NCI-H524 treated with DMSO at 0.1 percent for 48 hours (cell line): ENCODE measurements around the gene ATP6V1C2.
"Not testable (repeated sequence)": the region's sequence is repeated elsewhere in the genome, so short reads cannot be mapped to it uniquely, and the experiment has no call there.

ENCODE experiments used
- DNase-seq: peaks from one replicate; lab custom pipeline; 2025; lab: John Stamatoyannopoulos, UW

Gene ATP6V1C2

DNA sequence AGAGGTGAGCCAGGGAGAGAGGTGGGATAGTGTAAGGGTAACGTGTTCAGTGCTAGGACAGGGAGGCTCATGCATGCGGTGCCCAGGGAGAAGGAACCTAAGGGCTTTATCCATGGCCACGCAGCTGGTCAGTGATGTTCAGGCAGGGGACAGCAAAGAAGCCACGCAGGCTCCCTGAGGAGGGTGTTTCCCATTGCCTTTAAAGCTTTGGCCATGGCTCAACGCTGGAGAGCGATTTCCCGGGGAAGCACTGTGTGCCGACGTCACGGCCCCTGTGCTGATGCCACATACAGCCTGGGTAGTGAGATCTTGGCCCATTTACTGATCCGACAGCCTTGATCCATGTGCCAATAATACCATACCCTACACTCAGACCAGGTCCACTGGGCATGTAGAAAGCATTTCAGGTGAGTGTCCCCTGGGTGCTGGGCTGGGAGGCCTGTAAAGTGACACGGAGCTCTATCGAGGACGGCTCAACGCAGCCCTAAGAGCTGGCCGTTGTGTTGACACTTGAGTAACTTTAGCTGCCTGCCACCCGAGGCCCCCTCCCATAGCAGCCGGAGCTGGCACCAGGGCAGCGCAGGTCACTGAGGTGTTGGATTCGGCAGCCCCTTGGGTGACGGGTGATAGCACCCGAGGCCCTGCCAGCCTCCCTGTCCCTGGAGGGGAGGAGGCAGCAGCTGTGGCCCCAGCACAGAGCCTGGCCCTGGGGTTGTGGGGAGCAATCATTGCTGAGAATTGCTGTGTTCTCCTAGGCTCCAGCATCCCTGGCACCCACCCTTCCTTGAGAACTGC lies 49.7 kb downstream of the ATP6V1C2 start:
- no peak for DNase-seq

DNA sequence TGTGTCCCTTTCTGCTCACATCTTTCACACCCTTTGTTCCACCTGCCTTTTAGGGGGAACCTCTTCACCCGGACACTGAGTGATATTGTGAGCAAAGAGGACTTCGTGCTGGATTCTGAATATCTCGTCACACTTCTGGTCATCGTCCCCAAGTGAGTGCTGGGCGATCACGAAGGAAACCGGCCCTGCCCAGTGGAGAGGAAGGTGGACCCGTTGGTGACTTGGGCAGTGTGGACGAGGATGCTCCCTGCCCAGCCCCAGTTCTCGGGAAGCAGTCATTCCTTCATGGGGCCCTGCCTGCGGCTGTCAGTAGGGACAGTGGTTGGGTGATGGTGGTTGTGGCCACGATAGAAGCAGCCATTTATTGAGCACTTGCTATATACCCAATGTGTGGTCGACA lies 50.4 kb downstream of the ATP6V1C2 start:
- no peak for DNase-seq

DNA sequence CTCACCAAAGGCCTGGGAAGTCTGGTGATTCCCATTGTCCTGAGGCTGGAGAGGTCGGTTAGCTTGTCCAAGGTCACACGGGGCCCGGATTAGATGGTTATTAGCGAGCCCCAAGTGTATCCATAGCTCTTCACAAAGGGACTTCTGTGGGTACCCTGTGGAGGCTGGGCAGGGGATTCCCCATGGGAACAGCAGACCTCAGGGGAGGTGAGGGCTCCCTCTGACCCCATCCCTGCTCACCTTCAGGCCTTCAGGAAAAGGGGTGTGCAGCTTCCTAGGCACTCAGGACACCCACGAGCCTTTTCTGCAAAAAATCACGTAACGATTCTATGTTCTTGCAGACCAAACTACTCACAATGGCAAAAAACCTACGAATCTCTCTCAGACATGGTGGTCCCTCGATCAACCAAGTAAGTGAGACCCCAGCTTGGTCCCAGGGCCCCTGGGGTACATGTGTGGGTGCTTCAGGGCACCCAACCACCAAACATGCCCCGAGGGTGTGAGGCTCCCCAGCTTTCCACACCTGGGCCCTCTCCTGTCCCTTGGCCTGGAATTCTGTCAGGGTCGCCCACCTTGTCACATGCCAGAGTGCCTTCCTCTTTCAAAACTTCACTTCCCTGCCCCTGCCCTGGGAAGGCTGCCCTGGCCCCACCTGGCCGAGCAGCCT lies 50.9 kb downstream of the ATP6V1C2 start:
- no peak for DNase-seq

DNA sequence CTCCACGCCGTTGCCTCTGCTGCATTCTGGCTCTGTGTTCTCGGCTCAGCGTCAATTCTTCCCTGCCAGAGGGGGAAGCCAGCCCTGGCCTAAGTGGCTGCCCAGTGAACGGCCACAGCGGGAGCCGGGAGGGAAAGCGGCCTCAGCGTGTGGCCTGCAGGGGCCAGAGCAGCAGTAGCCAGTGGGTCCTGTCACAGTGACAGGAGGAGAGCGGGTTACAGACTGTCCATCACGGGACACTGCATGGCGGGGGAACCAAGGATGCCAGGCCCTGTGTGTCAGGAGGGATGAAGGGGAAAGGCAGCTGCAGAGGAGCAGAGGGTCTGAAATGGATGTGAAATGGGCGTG lies 51.4 kb downstream of the ATP6V1C2 start:
- no peak for DNase-seq

DNA sequence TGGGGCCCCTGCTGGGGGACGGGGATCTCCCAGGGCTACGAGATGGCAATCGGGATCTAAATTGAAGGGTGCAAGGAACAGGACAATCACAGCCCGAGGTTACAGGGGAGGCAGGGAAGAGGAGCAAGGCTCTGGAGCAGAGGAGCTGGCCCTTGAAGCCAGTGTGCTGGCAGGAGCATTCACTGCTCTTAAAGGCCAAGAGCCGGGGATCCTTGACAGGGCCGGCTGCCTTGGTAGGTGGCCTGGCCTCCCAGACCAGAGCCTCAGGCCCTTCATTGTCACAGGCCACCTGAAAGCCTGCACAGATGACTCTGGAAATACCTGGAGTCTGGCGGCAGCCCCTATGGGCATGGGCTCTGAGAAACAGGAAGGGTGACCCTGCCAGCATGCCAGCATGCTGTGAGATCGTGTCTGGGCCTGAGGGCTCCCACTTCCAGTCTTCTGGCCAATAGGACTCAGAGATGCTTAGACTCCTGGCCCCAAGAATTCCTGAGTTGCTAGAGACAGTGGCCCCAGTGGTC lies 52.5 kb downstream of the ATP6V1C2 start:
- no peak for DNase-seq

DNA sequence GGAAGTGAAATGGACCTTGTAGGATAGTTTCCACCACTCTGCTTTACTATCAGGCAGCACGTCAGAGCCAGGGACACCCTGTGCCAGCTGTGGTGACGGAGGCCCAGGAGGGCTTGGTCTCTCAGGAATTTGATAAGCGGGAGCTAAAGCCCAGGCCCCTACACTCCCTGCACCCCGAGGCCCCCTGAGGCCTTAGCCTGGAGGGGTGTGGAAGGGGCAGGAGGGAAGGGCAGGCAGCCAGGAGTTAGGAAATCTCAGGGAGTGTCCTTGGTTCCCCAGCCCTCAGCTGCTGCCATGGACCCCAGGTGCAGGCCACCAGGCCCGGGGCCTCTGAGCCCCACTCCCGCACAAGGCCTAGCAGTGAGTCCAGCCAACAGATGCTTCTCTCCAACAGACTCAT lies 53.0 kb downstream of the ATP6V1C2 start:
- DNase-seq: no peak

DNA sequence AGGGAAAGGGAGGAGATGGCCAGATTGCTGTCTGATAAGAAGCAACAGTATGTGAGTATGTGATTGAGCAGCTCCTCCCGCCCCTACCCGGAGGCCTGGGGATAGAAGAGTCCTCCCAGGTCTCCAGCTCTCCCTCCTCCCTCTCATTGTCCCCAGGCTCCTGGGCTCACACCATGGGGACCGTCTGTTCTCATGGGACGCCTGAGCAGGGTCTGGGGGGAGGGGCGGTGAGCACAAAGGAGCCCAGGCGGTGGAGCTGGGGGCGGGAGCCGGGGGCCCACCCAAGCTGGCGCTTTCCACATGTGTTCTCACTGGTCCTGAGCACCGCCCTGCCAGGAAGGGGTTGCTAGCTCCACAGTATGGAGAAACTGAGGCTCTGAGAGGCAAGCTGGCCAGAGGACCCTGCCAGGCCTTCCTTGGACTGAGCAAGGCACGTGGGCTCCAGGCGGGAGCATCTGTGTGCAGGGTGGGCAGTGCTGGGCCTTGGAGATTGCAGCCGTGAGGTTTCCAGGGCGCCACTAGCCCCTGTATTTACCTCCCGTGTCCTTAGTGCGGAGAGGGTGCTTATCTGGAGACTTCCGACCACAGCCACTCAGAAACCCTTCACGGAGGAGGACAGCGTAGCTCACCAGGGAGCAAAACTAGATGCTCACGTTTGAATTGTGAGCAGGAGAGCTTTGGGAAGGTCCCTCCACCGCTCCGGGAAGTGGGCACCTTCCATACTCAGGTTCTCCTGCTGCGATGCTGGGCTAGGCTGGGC lies 53.8 kb downstream of the ATP6V1C2 start:
- no peak for DNase-seq

DNA sequence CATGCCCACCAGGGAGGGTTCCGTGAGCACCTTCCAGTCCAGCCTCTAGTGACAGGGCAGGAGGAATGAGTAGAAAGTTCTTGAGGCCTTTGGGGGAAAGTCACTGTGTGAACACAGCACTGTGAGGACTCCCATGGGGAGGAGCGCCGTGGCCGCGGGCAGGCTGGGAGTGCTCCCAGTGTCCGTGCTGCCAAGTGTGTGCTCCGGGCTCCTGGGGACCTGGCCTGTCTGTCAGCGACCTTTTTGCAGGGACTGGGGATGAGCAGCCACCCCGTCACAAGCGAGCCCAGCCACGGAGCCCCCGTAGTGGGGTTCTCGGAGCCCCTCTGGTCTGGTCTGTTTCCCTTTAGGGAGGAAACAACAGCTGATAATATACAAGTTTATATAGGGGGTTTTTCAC lies 54.4 kb downstream of the ATP6V1C2 start:
- no peak for DNase-seq

DNA sequence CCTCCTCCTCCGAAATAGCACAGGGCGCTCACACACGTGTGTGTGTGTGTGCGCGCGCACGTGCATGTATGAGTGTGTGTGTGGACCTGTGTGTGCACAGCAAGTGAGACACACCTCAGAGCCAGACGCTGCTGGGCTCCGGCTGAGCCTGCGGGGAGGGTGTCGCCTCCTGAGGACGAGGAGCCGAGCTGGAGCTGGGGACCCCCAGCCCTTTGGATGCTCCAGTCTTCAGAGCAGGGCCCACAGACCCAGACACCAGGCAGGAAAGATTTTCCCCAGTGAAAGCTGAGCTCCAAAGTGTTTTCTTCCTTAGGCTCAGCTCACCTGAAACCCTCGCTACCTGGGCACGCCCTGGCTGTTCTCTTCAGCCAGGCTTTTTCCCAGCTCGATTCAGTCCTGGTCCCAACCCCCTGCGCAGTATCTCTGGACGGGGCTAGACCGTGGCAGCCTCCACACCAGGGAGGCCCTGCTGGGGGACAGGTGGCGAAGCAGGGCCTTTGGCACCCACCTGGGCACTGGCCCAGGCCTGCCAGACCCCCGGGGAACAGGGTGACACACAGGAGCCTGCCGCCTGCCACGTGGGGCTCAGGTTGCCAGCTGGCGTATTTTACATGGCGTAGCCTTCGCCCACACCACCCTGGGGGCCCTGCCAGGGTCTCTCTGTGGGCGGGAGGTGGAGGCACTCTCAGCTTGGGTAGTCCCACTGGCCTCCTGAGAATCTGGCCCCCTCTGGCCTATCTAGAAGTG lies 55.0 kb downstream of the ATP6V1C2 start:
- no peak for DNase-seq

DNA sequence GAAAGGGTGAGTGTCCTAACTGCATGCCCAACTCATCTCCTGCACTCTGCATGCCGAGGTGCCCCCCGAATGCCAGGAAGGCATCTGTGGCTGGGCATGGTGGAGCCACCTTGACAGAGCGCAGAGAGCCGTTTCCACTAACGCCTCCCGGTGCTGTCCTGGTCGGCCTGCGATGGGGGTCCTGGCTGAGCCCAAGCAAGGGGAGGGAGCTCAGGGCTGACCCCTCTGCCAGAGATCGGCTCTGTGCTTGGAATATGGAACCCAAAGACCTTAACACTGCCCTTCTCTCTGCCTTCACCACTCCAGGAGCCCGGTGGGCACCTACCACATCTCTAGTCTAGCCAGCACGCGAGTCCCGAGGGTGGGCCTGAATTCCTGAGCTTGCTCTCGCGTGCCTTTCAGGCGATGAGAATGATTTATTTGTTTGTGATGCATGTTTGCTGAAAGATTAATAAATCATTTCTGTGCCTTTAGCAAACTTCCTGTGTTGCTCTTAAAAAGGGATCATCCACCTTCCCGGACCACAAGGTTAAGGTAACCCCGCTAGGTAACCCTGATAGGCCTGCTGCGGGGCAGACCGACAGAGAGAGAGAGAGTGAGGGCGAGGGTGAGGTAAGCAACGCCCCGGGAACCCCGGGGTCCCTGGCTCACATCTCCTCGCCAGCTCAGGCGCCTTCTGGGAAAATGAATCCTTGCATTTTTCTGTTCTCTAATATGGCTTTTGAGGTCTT lies 55.8 kb downstream of the ATP6V1C2 start:
- DNase-seq: no peak

DNA sequence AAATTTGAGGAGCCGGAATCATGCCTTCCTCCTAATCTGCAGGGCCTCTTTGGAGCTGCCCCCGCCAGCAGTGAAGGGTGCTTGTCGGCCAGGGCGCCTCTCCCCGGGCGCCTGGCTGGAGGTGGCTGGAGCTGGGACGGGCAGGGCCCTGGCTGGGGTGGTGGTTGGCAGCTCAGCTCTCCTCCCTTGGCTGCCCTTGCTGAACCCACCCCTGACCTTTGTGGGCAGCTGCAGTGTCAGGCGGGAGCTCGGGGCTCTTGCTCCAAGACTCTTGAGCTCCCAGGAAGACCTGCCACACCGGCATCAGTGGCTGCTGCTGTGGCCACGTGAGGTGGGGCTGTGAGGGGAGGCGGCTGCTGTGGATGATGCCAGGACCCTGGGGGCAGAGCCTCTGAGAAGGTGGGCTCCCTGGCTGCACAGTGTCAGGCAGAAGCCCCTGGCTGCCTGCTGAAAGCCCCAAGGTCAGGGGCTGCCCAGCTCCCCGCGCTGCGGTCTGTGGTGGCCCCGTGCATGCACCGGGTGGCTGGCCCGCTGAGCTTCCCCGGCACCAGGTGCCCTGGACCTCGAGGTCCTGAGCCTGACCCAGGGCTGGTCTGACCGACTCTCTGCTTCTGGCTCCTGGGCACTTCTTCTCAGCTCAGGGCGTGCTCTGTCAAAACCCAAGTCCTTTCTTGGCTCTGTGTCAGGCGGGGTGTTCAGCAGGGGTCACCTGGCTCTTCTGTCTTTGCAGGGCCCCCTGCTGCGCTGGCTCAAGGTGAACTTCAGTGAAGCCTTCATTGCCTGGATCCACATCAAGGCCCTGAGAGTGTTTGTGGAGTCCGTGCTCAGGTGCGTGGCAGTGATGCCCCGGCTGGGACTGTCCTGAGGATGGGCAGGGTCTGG lies 56.7 kb downstream of the ATP6V1C2 start:
- no peak for DNase-seq

DNA sequence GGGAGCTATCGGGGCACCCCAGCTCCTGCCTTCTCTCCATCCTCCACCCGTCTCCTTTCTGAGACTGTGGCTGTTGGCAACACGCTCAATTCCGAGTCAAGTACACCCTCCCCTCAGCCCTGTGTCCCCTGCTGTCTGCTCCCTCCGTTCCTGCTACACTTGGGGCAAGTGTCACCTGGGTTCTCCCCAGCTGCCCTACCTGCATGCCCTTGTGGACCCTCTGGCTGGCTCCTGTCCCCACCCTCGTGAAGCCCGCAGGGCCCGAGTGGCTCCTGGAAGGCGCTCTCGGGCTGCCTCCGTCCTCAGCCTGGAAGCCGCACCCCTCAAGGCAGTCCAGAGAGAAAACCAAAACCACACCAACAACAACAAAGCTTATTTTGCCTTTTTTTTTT lies 57.3 kb downstream of the ATP6V1C2 start:
- DNase-seq: no peak

DNA sequence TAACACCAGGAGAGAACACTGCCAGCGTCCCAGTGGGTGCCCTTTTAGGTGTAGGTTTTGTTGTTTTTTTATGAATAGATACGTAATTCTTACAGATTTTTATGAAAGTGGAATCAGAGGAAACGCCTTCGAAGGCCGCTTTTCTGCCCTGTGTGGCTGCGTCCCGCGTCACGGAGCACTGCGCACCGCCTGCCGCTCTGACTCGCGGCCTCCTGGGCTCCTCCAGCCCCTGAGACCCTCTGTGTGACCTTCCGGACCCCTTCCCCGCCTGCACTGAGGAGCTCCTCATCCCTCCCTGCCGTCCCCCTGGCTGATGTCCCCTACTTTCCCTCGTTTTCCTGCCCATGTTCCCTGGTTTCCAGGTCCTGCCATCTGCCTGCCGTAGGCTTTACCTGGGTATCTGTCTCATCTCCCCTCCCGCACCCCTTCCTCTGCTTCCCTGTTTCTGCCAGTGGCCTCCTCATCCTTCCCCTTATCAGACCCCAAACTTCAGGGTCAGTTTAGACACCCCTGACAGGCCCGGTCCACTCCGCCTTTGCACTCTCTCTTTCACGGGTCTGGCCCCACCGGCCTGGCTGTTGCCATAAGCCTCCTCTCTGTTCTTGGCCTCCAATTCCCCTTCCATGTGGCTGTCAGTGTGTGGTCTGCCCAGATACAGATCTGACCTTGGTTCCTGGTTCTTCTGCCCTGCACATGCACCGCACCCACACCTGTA lies 58.5 kb downstream of the ATP6V1C2 start:
- no peak for DNase-seq

DNA sequence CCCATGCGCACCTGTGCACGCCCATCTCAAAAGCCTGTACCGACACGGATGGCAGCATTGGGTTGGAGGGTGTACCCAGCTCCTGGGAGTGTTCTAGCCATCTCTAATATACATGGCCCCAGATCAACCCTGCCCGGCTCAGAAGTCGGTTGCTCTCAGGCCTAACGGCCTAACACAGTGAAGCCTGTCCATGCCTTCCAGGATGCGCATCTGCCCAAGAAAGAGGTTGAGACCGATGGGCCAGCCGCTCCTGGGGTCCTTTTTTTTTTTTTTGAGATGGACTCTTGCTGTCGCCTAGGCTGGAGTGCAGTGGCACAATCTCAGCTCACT lies 59.0 kb downstream of the ATP6V1C2 start:
- DNase-seq: no peak

DNA sequence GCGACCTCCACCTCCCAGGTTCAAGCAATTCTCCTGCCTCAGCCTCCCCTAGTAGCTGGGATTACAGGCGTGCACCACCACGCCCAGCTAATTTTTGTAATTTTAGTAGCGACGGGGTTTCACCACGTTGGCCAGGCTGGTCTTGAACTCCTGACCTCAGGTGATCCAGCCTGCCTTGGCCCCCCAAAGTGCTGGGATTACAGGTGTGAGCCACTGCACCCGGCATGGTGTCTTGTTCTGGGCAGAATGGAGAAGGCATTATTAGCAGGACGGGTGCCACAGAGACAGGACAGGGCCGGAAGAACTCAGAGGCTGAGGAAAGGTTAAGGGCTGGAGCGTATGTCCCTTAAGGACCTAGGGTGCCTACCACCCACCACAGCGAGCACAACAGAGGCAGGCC lies 59.4 kb downstream of the ATP6V1C2 start:
- DNase-seq: not testable (repeated sequence)

DNA sequence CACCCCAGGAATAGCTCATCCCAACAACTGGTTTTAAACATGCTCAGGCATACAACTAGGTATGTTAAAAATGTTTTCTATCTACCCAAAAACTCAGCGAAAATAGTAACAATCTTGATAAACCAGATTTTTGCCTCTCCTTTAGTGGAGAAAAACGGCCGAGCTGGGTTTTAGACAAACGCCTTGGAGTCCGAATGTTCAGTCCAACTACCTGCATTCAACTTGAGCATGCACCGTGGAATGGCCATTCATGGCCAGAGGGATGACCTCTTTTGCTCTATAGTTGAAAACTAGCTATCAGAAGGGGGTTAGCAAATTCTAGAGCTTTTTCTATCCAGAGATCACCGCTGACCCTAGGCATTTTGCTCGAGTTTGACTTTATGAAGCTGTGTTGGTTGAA lies 60.3 kb downstream of the ATP6V1C2 start:
- no peak for DNase-seq

DNA sequence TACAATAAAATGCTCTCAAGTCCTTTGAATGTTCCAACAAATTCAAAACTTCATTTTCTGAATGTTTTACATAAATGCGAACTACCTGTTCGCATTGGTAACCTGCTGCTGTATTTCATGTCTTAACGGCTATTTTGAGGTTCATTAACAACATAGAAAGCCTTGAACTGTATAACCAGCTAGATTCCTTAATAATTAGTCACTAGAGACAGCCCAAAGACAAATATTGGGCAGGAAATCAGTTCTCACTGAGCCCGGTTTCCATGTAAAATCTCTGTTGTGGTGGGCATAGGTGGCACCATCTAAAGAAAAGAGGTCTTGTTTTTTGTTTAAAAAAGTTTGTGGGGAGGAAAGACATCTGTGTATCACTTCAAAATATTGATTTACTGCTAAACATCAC lies 62.0 kb downstream of the ATP6V1C2 start:
- DNase-seq: no peak

DNA sequence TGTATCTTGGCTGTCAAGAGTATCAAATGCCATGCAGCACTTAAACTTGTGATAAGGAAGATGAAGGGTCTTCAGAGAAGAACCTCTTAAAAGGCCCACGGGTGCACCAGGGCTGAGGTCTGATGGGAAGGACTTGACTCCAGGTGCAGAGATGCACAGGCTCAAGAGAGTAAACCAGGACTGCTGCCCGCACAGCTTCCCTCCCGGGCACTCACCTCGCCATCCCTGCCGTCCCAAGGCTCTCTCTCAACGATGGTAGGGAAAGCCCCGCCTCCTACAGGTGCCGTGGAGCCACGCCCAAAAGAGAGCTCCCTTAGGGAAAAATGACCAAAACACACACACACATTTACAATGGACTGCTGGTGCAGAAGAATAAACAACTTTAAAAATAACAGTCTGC lies 63.3 kb downstream of the ATP6V1C2 start:
- DNase-seq: no peak

DNA sequence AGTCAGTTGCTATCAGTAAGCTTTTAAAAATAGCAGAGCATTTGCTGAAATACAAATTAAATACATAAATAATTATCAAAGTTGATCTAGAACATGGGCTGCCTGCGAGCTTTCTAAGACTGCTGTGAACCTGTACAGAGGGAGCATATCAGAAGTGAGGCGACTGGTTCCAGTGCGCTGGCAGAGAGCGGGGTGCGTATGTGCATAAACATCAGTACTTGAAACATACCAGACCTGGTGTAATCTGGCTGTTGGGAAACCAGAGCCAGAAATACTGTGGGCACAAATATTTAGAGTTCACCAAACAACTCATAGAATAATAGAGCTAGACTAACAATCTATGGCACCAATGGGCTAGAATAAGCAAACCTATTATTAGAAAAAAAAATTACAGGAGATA lies 63.8 kb downstream of the ATP6V1C2 start:
- no peak for DNase-seq
